ENCODE measurements around the gene GNA15.
"Not testable (repeated sequence)": the region's sequence is repeated elsewhere in the genome, so short reads cannot be mapped to it uniquely, and the experiment has no call there.

DNA sequence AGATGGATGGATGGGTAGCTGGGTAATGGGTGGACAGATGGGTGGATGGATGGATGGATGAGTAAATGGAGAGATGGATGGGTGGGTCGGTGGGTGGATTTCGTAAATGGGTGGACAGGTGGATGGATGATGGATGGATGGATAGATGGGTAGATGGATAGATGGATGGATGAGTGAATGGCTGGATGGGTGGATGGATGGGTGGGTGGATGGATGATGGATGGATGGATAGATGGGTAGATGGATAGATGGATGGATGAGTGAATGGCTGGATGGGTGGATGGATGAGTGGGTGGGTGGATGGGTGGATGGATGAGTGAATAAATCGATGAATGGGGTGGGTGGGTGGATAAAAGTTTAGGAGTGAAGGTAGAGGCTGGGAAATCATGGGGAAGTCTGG, 18.6 kb downstream of the GNA15 start:
- TF ChIP-seq POLR2A (IDR thresholded peaks at IDR 0.05; ENCODE audit: low read length); GATA1 (IDR thresholded peaks at IDR 0.05; ENCODE audit: low read depth, low read length): not testable (repeated sequence)

Data from erythroblast (primary cell).